H1 (cell line): ENCODE measurements around the gene TFAP2E.

ENCODE experiments used
- ATF2 ChIP-seq: IDR thresholded peaks from 2 replicates; pipeline ENCODE4 v1.6.1; 2012; ENCODE audit warnings: low read length, inconsistent platforms
- CHD1 ChIP-seq: IDR thresholded peaks from 2 replicates; pipeline ENCODE4 v1.6.1; 2012; ENCODE audit warnings: low read depth, low read length, improper control_type of control experiment
- CTCF ChIP-seq, 3 experiments: IDR thresholded peaks; 1 replicate in 2 of 3; 2 replicates in 1 of 3; pipeline versions ENCODE4 v1.5.1 to v1.6.1; 2011; ENCODE audit warnings: low read length in 3 of 3, mild to moderate bottlenecking in 3 of 3, inconsistent platforms in 2 of 3, low read depth in 1 of 3, moderate library complexity in 1 of 3; ENCODE audit not compliant: insufficient read depth in 1 of 3; ENCODE audit errors: control extremely low read depth in 1 of 3
- E2F6 ChIP-seq: IDR thresholded peaks from 2 replicates; pipeline ENCODE4 v1.6.1; 2012; ENCODE audit warnings: inconsistent platforms
- EP300 ChIP-seq, 2 experiments: IDR thresholded peaks; 1 replicate in 1 of 2; 2 replicates in 1 of 2; pipeline ENCODE4 v1.6.1; 2011 to 2012; ENCODE audit warnings: low read depth in 2 of 2, low read length in 2 of 2, mild to moderate bottlenecking in 2 of 2, borderline replicate concordance in 1 of 2, inconsistent platforms in 1 of 2, moderate library complexity in 1 of 2
- EZH2 ChIP-seq: fragments of 200-600 bp; sonication (generic); IDR thresholded peaks from 2 replicates; pipeline ENCODE4 v1.7.1; 2012; ENCODE audit warnings: low read depth, mild to moderate bottlenecking, moderate library complexity, low read length, inconsistent platforms; ENCODE audit not compliant: severe bottlenecking
- FOSL1 ChIP-seq: IDR thresholded peaks from 2 replicates; pipeline ENCODE4 v1.6.1; 2011; ENCODE audit warnings: mild to moderate bottlenecking, low read depth, low read length, moderate library complexity; ENCODE audit not compliant: insufficient read depth
- GABPA ChIP-seq: IDR thresholded peaks from 2 replicates; pipeline ENCODE4 v1.6.1; 2011; ENCODE audit warnings: mild to moderate bottlenecking, low read length, moderate library complexity, borderline replicate concordance; ENCODE audit not compliant: insufficient read depth
- NRF1 ChIP-seq: IDR thresholded peaks from 2 replicates; pipeline ENCODE4 v1.6.1; 2011; ENCODE audit warnings: mild to moderate bottlenecking, low read depth, low read length, improper control_type of control experiment
- PHF8 ChIP-seq: fragments of 200-600 bp; sonication (generic); conservative IDR thresholded peaks from 2 replicates; pipeline ENCODE4 v1.7.1; 2012; ENCODE audit warnings: low read depth, mild to moderate bottlenecking, inconsistent platforms, low read length, moderate library complexity
- POLR2AphosphoS5 ChIP-seq: IDR thresholded peaks from 2 replicates; pipeline ENCODE4 v1.6.1; 2011; ENCODE audit warnings: low read depth, low read length
- RAD21 ChIP-seq, 2 experiments: IDR thresholded peaks in 1 of 2; conservative IDR thresholded peaks in 1 of 2; 2 replicates each; pipeline ENCODE4 v1.6.1; 2011; ENCODE audit warnings: low read depth in 2 of 2, low read length in 2 of 2, improper control_type of control experiment in 1 of 2, inconsistent platforms in 1 of 2, mild to moderate bottlenecking in 1 of 2, moderate library complexity in 1 of 2
- SRF ChIP-seq: IDR thresholded peaks from 2 replicates; pipeline ENCODE4 v1.6.1; 2011; ENCODE audit warnings: mild to moderate bottlenecking, low read depth, low read length, moderate library complexity
- TCF12 ChIP-seq: IDR thresholded peaks from 2 replicates; pipeline ENCODE4 v1.6.1; 2011; ENCODE audit warnings: low read depth, mild to moderate bottlenecking, low read length

GRCh38 chr1:35567947-35568558 is 5.1 kb upstream of the TFAP2E start:
- TF ChIP-seq EP300 (IDR thresholded peaks at IDR 0.05; ENCODE audit: borderline replicate concordance in 1 of 2, low read depth in 2 of 2, low read length in 2 of 2) (no peak), ATF2 (no peak), EZH2 (no peak), CTCF (IDR thresholded peaks at IDR 0.05; ENCODE audit: control extremely low read depth in 1 of 3, insufficient read depth in 1 of 3, low read depth in 1 of 3, low read length in 3 of 3) (no peak), SRF (no peak), E2F6 (no peak), NRF1 (no peak), RAD21 (IDR thresholded peaks at IDR 0.05 in 1 of 2, conservative IDR thresholded peaks at IDR 0.05 in 1 of 2; ENCODE audit: low read depth in 2 of 2, low read length in 2 of 2) (no peak), TCF12 (no peak), POLR2AphosphoS5 (no peak), FOSL1 (no peak), CHD1 (no peak), PHF8 (no peak), GABPA (no peak)
